Muscle of back (tissue), 11 donors: ENCODE measurements around the gene CDK6. TPM values are rescaled to one million over a fixed set of nuclear protein-coding genes. Genes with fewer than 3 reads are reported as not detected.
A peak's percentile ranks its signal among the peaks of the same experiment; 100 is the strongest.

ENCODE experiments used
- DNase-seq, 3 donors: peaks; one replicate each; pipeline versions ENCODE4 v3.0.0 to v3.0.0-alpha.2; 2013
- polyA plus RNA-seq, 10 donors: library from polyadenylated mRNA; unstranded; fragments of 120-200 nt; gene quantifications; one replicate each; pipeline ENCODE4 v1.2.1, GENCODE V29; 2013; ENCODE audit not compliant: insufficient read length in 10 of 10

CDK6 gene
- polyA plus RNA-seq, 10 donors = 37.5 to 68.7 (median 57.2) TPM

- no peak for DNase-seq
Observed at GRCh38 chr7:92602352-92603088, 233.9 kb downstream of the CDK6 start.

GRCh38 chr7:92598310-92598981, 237.9 kb downstream of the CDK6 start:
- no peak for DNase-seq

- DNase-seq = no peak
Observed at GRCh38 chr7:92595281-92595680, 241.1 kb downstream of the CDK6 start.

- no peak for DNase-seq
Observed at GRCh38 chr7:92594746-92595145, 241.6 kb downstream of the CDK6 start.

- no peak for DNase-seq
Observed at GRCh38 chr7:92590711-92591310, 245.6 kb downstream of the CDK6 start.

- no peak for DNase-seq
Observed at GRCh38 chr7:92589056-92589455, 247.3 kb downstream of the CDK6 start.

GRCh38 chr7:92588561-92588960, 247.8 kb downstream of the CDK6 start:
- DNase-seq = no peak

- no peak for DNase-seq
Observed at GRCh38 chr7:92586841-92587240, 249.5 kb downstream of the CDK6 start.

- no peak for DNase-seq
Observed at GRCh38 chr7:92586403-92586802, 250.0 kb downstream of the CDK6 start.

- no peak for DNase-seq
Observed at GRCh38 chr7:92584953-92585352, 251.4 kb downstream of the CDK6 start.

- DNase-seq = no peak
Observed at GRCh38 chr7:92582948-92583347, 253.4 kb downstream of the CDK6 start.

- no peak for DNase-seq
Observed at GRCh38 chr7:92576296-92576695, 260.1 kb downstream of the CDK6 start.

GRCh38 chr7:92569137-92569536, 267.2 kb downstream of the CDK6 start:
- DNase-seq = no peak

GRCh38 chr7:92567460-92567859, 268.9 kb downstream of the CDK6 start:
- no peak for DNase-seq

GRCh38 chr7:92563345-92563744, 273.0 kb downstream of the CDK6 start:
- DNase-seq = no peak

- no peak for DNase-seq
Observed at GRCh38 chr7:92560602-92561001, 275.8 kb downstream of the CDK6 start.

- DNase-seq = no peak
Observed at GRCh38 chr7:92557808-92558362, 278.5 kb downstream of the CDK6 start.

GRCh38 chr7:92557249-92557648, 279.1 kb downstream of the CDK6 start:
- peak in 1 of 3 donors; percentile 3 for DNase-seq
